Naive thymus-derived CD4-positive, alpha-beta T cell (primary cell): ENCODE data around the gene HGFAC. TPM values are rescaled to one million over a fixed set of nuclear protein-coding genes. Genes with fewer than 3 reads are reported as not detected.

ENCODE experiments used
- ATAC-seq: fragments of 150-1000 bp; cut with Tn5 transposase; 2 replicates; pipeline ENCODE4 v1.10.0; 2021; ENCODE audit warnings: mild to moderate bottlenecking, moderate library complexity
- CTCF ChIA-PET: fragments of 350-600 bp; sonication (Branson Sonifier 250); formaldehyde crosslinking; loops from one replicate; lab custom pipeline; 2021; ENCODE audit warnings: antibody characterized with exemption; lab: Charles Lee
- POLR2A ChIA-PET: fragments of 350-600 bp; sonication (Branson Sonifier 250); formaldehyde crosslinking; loops from one replicate; lab custom pipeline; 2021; ENCODE audit warnings: antibody characterized with exemption, inconsistent platforms; lab: Charles Lee
- DNase-seq, 9 donors: peaks; one replicate each; pipeline versions ENCODE4 v3.0.0 to v3.0.0-alpha.2; 2020 to 2022; ENCODE audit warnings: mixed read lengths in 1 of 9
- H3K27ac ChIP-seq: one replicate; pipeline ENCODE4 v1.7.0; 2013; ENCODE audit warnings: mild to moderate bottlenecking, low read depth, low read length, moderate library complexity
- H3K27me3 ChIP-seq, 2 donors: one replicate each; pipeline ENCODE4 v1.7.0; 2013; ENCODE audit warnings: low read length in 2 of 2, mild to moderate bottlenecking in 2 of 2, moderate library complexity in 2 of 2; ENCODE audit not compliant: control insufficient read depth in 2 of 2, insufficient read depth in 2 of 2
- H3K36me3 ChIP-seq, 3 experiments: 1 replicate in 2 of 3; 2 replicates in 1 of 3; pipeline ENCODE4 v1.7.0; 2013; ENCODE audit warnings: low read length in 3 of 3, mild to moderate bottlenecking in 3 of 3, moderate library complexity in 1 of 3; ENCODE audit not compliant: insufficient read depth in 3 of 3, control insufficient read depth in 2 of 3
- H3K4me1 ChIP-seq, 2 donors: one replicate each; pipeline ENCODE4 v1.7.0; 2013; ENCODE audit warnings: low read length in 2 of 2, mild to moderate bottlenecking in 2 of 2, moderate library complexity in 1 of 2; ENCODE audit not compliant: control insufficient read depth in 2 of 2, insufficient read depth in 2 of 2
- H3K4me3 ChIP-seq: 2 replicates; pipeline ENCODE4 v1.7.0; 2013; ENCODE audit warnings: mild to moderate bottlenecking, low read length
- H3K9me3 ChIP-seq, 3 experiments: 1 replicate in 2 of 3; 2 replicates in 1 of 3; pipeline ENCODE4 v1.7.0; 2013; ENCODE audit warnings: low read length in 3 of 3; ENCODE audit not compliant: control insufficient read depth in 2 of 3
- H3K27ac Mint-ChIP-seq, 9 donors: one replicate each; pipeline ENCODE4 v1.8.0; 2020 to 2022; ENCODE audit warnings: mixed read lengths in 9 of 9, mild to moderate bottlenecking in 8 of 9, moderate library complexity in 5 of 9, inconsistent platforms in 2 of 9
- H3K27me3 Mint-ChIP-seq, 5 donors: one replicate each; pipeline ENCODE4 v1.8.0; 2021 to 2022; ENCODE audit warnings: mixed read lengths in 5 of 5, mild to moderate bottlenecking in 1 of 5
- H3K36me3 Mint-ChIP-seq, 5 donors: one replicate each; pipeline ENCODE4 v1.8.0; 2020 to 2022; ENCODE audit warnings: mixed read lengths in 5 of 5, mild to moderate bottlenecking in 3 of 5, inconsistent platforms in 1 of 5
- H3K4me1 Mint-ChIP-seq, 7 donors: one replicate each; pipeline ENCODE4 v1.8.0; 2020 to 2022; ENCODE audit warnings: mixed read lengths in 7 of 7, mild to moderate bottlenecking in 3 of 7, inconsistent platforms in 1 of 7
- H3K4me3 Mint-ChIP-seq, 10 donors: one replicate each; pipeline ENCODE4 v1.8.0; 2020 to 2022; ENCODE audit warnings: mild to moderate bottlenecking in 10 of 10, mixed read lengths in 10 of 10, moderate library complexity in 6 of 10, inconsistent platforms in 2 of 10
- H3K9me3 Mint-ChIP-seq, 11 donors: one replicate each; pipeline ENCODE4 v1.8.0; 2020 to 2022; ENCODE audit warnings: mixed read lengths in 11 of 11, mild to moderate bottlenecking in 4 of 11, inconsistent platforms in 1 of 11, moderate library complexity in 1 of 11
- intact Hi-C, 2 donors: fragments of 100-400 bp; cut with micrococcal nuclease; formaldehyde crosslinking; loops; one replicate each; pipeline ENCODE4 v1.15.1; 2023
- polyA plus RNA-seq, 2 donors: library from polyadenylated mRNA; unstranded; fragments of 300-500 nt; fragmentation: Illumina TruSeq; gene quantifications; one replicate each; pipeline ENCODE4 v1.2.3, GENCODE V29; 2021
- total RNA-seq, 6 experiments: library from RNA in 5 of 6; stranded (reverse) in 5 of 6; gene quantifications; 1 replicate in 5 of 6; 2 replicates in 1 of 6; pipeline ENCODE4 v1.2.3 and lab custom pipeline; 2021 to 2026

The HGFAC gene
- total and polyA plus RNA-seq, 7 experiments from 2014 or later: 0.54 to 0.82 TPM; not detected in 5

GRCh38 chr4:3440979-3441500 lies 728 bp upstream of the HGFAC start:
- Mint-ChIP-seq H3K4me1 (no peaks in the 10 kb centered on the region), H3K9me3 (no peaks in the 10 kb centered on the region), H3K4me3 (no peak overlapping the region), H3K27ac (no peak overlapping the region), H3K36me3 (no peaks in the 10 kb centered on the region), H3K27me3 (no peaks in the 10 kb centered on the region)
- H3K27ac ChIP-seq: no peak overlapping the region
- DNase-seq (no peak), ATAC-seq (no peak)
- H3K36me3 ChIP-seq: no peaks in the 10 kb centered on the region
- peaks cover 0 to 7% of the 10 kb centered on the region in 2 donors for H3K4me1 ChIP-seq
- CTCF ChIA-PET: interaction anchor here (0.7 to 3.0 kb wide), 3 partner anchors 95 to 247 kb away, joined by 3 to 14 read pairs (median 5); no protein-coding TSS in a partner anchor
- H3K27me3 ChIP-seq: no peaks in the 10 kb centered on the region
- H3K4me3 ChIP-seq: no peak overlapping the region
- no peaks in the 10 kb centered on the region for H3K9me3 ChIP-seq
- POLR2A ChIA-PET: no interaction called here
- intact Hi-C loops: loop anchor here in 1 of 2 donors (5.0 kb wide), 1 partner anchor 139 kb away; no protein-coding TSS in a partner anchor

GRCh38 chr4:3442460-3442958 lies 741 bp downstream of the HGFAC start:
- H3K27ac Mint-ChIP-seq: no peak overlapping the region
- no peaks in the 10 kb centered on the region for H3K9me3 Mint-ChIP-seq
- no peak for DNase-seq
- H3K4me1 Mint-ChIP-seq: no peaks in the 10 kb centered on the region
- H3K4me3 ChIP-seq: no peak overlapping the region
- no peaks in the 10 kb centered on the region for H3K36me3 Mint-ChIP-seq
- H3K4me1 ChIP-seq: peaks cover 0 to 7% of the 10 kb centered on the region in 2 donors
- ChIA-PET POLR2A (no interaction called here), CTCF (interaction anchor here (0.6 to 3.0 kb wide), 4 partner anchors 11 to 249 kb away, joined by 3 to 14 read pairs (median 3); no protein-coding TSS in a partner anchor)
- no peak for ATAC-seq
- no peaks in the 10 kb centered on the region for H3K27me3 ChIP-seq
- H3K27me3 Mint-ChIP-seq: no peaks in the 10 kb centered on the region
- H3K4me3 Mint-ChIP-seq: no peak overlapping the region
- intact Hi-C loops: loop anchor here (2.0 to 5.0 kb wide), 2 partner anchors 140 to 248 kb away; no protein-coding TSS in a partner anchor
- H3K9me3 ChIP-seq: no peaks in the 10 kb centered on the region
- no peak overlapping the region for H3K27ac ChIP-seq
- H3K36me3 ChIP-seq: no peaks in the 10 kb centered on the region

- peak; percentile 73 for ATAC-seq
- ChIA-PET POLR2A (no interaction called here), CTCF (interaction anchor here (0.6 to 2.1 kb wide), 5 partner anchors 10 to 249 kb away, joined by 3 to 5 read pairs (median 3); no protein-coding TSS in a partner anchor)
- H3K9me3 ChIP-seq: no peaks in the 10 kb centered on the region
- H3K27me3 ChIP-seq: no peaks in the 10 kb centered on the region
- no peak overlapping the region for H3K4me3 Mint-ChIP-seq
- H3K4me1 ChIP-seq: peaks cover 0 to 7% of the 10 kb centered on the region in 2 donors
- no peaks in the 10 kb centered on the region for H3K9me3 Mint-ChIP-seq
- no peak overlapping the region for H3K4me3 ChIP-seq
- H3K4me1 Mint-ChIP-seq: no peaks in the 10 kb centered on the region
- no peaks in the 10 kb centered on the region for H3K36me3 Mint-ChIP-seq
- DNase-seq: peak; percentile 40 to 83 (median 69)
- no peaks in the 10 kb centered on the region for H3K27me3 Mint-ChIP-seq
- no peaks in the 10 kb centered on the region for H3K36me3 ChIP-seq
- no peak overlapping the region for H3K27ac Mint-ChIP-seq
- intact Hi-C loops: loop anchor here (1.0 to 5.0 kb wide), 5 partner anchors 97 to 337 kb away; no protein-coding TSS in a partner anchor
- H3K27ac ChIP-seq: no peak overlapping the region
These were observed 1.4 kb downstream of the HGFAC start for GRCh38 chr4:3442959-3443749.

- Histone ChIP-seq H3K27ac (no peak overlapping the region), H3K9me3 (no peaks in the 10 kb centered on the region), H3K27me3 (no peaks in the 10 kb centered on the region), H3K4me1 (peaks cover 0 to 7% of the 10 kb centered on the region in 2 donors), H3K4me3 (no peak overlapping the region), H3K36me3 (no peaks in the 10 kb centered on the region)
- intact Hi-C loops: loop anchor here (1.0 to 5.0 kb wide), 5 partner anchors 98 to 338 kb away; no protein-coding TSS in a partner anchor
- DNase-seq (no peak), ATAC-seq (no peak)
- H3K27me3 Mint-ChIP-seq: no peaks in the 10 kb centered on the region
- no peaks in the 10 kb centered on the region for H3K36me3 Mint-ChIP-seq
- no peak overlapping the region for H3K4me3 Mint-ChIP-seq
- H3K27ac Mint-ChIP-seq: no peak overlapping the region
- no peaks in the 10 kb centered on the region for H3K9me3 Mint-ChIP-seq
- peaks cover 0 to 5% (median 0%) of the 10 kb centered on the region in 7 donors for H3K4me1 Mint-ChIP-seq
- CTCF ChIA-PET: interaction anchor here (1.0 to 2.1 kb wide), 2 partner anchors 99 to 249 kb away, joined by 3 to 5 read pairs; no protein-coding TSS in a partner anchor
- POLR2A ChIA-PET: no interaction called here
These were observed 2.1 kb downstream of the HGFAC start for GRCh38 chr4:3443750-3444309.

GRCh38 chr4:3444351-3445110 lies 2.8 kb downstream of the HGFAC start:
- Histone ChIP-seq H3K4me1 (peaks cover 0 to 7% of the 10 kb centered on the region in 2 donors), H3K36me3 (no peaks in the 10 kb centered on the region), H3K27ac (no peak overlapping the region), H3K27me3 (no peaks in the 10 kb centered on the region), H3K9me3 (no peaks in the 10 kb centered on the region), H3K4me3 (no peak overlapping the region)
- ChIA-PET POLR2A (no interaction called here), CTCF (interaction anchor here (0.7 to 2.1 kb wide), 3 partner anchors 29 to 250 kb away, joined by 3 to 5 read pairs (median 4); no protein-coding TSS in a partner anchor)
- intact Hi-C loops: loop anchor here in 1 of 2 donors (5.0 kb wide), 1 partner anchor 142 kb away; no protein-coding TSS in a partner anchor
- ATAC-seq (no peak), DNase-seq (no peak)
- H3K27me3 Mint-ChIP-seq: no peaks in the 10 kb centered on the region
- no peak overlapping the region for H3K4me3 Mint-ChIP-seq
- peaks cover 0 to 5% (median 0%) of the 10 kb centered on the region in 7 donors for H3K4me1 Mint-ChIP-seq
- no peak overlapping the region for H3K27ac Mint-ChIP-seq
- H3K9me3 Mint-ChIP-seq: no peaks in the 10 kb centered on the region
- no peaks in the 10 kb centered on the region for H3K36me3 Mint-ChIP-seq
